GM21381 (cell line): ENCODE data around the gene FARS2.

Experiments
- ATAC-seq: cut with Tn5 transposase; IDR thresholded peaks from one replicate; pipeline ENCODE4 v1.9.1; 2021; ENCODE audit warnings: mild to moderate bottlenecking, moderate library complexity; ENCODE audit not compliant: unreplicated experiment

FARS2 gene

GRCh38 chr6:5285081-5285480 is 23.8 kb downstream of the FARS2 start:
- no peak for ATAC-seq

GRCh38 chr6:5285526-5285925 is 24.2 kb downstream of the FARS2 start:
- ATAC-seq: no peak

GRCh38 chr6:5286780-5287179 is 25.5 kb downstream of the FARS2 start:
- ATAC-seq: no peak

GRCh38 chr6:5287205-5287965 is 26.1 kb downstream of the FARS2 start:
- no peak for ATAC-seq

GRCh38 chr6:5287966-5288297 is 26.6 kb downstream of the FARS2 start:
- ATAC-seq: no peak

GRCh38 chr6:5290097-5290496 is 28.8 kb downstream of the FARS2 start:
- no peak for ATAC-seq

GRCh38 chr6:5290500-5290899 is 29.2 kb downstream of the FARS2 start:
- ATAC-seq: no peak

GRCh38 chr6:5292154-5292553 is 30.8 kb downstream of the FARS2 start:
- no peak for ATAC-seq

GRCh38 chr6:5293692-5294091 is 32.4 kb downstream of the FARS2 start:
- no peak for ATAC-seq

GRCh38 chr6:5294392-5295211 is 33.3 kb downstream of the FARS2 start:
- no peak for ATAC-seq

- no peak for ATAC-seq
Observed at GRCh38 chr6:5295623-5296022, 34.3 kb downstream of the FARS2 start.

GRCh38 chr6:5300206-5300764 is 39.0 kb downstream of the FARS2 start:
- no peak for ATAC-seq

- peak; percentile 89 for ATAC-seq
Observed at GRCh38 chr6:5302220-5302946, 41.1 kb downstream of the FARS2 start.

GRCh38 chr6:5302995-5303622 is 41.8 kb downstream of the FARS2 start:
- peak; percentile 56 for ATAC-seq

GRCh38 chr6:5303682-5304081 is 42.4 kb downstream of the FARS2 start:
- ATAC-seq: no peak

- no peak for ATAC-seq
Observed at GRCh38 chr6:5305968-5306626, 44.8 kb downstream of the FARS2 start.

- ATAC-seq: no peak
Observed at GRCh38 chr6:5307058-5307457, 45.7 kb downstream of the FARS2 start.

- ATAC-seq: no peak
Observed at GRCh38 chr6:5308066-5308465, 46.8 kb downstream of the FARS2 start.

- no peak for ATAC-seq
Observed at GRCh38 chr6:5314191-5314865, 53.0 kb downstream of the FARS2 start.

- no peak for ATAC-seq
Observed at GRCh38 chr6:5315881-5316280, 54.6 kb downstream of the FARS2 start.
